IMR-90 (cell line): ENCODE data around the gene ASB5. TPM values are rescaled to one million over a fixed set of nuclear protein-coding genes. Genes with fewer than 3 reads are reported as not detected.

Source experiments
- CTCF ChIP-seq: conservative IDR thresholded peaks from 2 replicates; pipeline ENCODE4 v1.5.1; 2012; ENCODE audit warnings: mild to moderate bottlenecking, low read depth, low read length, improper control_type of control experiment
- MXI1 ChIP-seq: IDR thresholded peaks from 2 replicates; pipeline ENCODE4 v1.6.1; 2012; ENCODE audit warnings: low read depth, mild to moderate bottlenecking, low read length, moderate library complexity, borderline replicate concordance
- RAD21 ChIP-seq: IDR thresholded peaks from 2 replicates; pipeline ENCODE4 v1.6.1; 2012; ENCODE audit warnings: low read length, improper control_type of control experiment
- RCOR1 ChIP-seq: IDR thresholded peaks from 2 replicates; pipeline ENCODE4 v1.6.1; 2012; ENCODE audit warnings: mild to moderate bottlenecking, low read length, improper control_type of control experiment; ENCODE audit not compliant: insufficient replicate concordance
- RFX5 ChIP-seq: IDR thresholded peaks from 2 replicates; pipeline ENCODE4 v1.8.0; 2012; ENCODE audit warnings: low read depth, mild to moderate bottlenecking, low read length, moderate library complexity
- polyA plus RNA-seq, 3 experiments: library from polyadenylated mRNA; depleted of rRNA; stranded (reverse); fragments of >200 nt; gene quantifications; 2 replicates each; pipeline ENCODE4 v1.2.3, GENCODE V29; 2012; ENCODE audit warnings: low replicate concordance in 1 of 3
- total RNA-seq: library from RNA; depleted of rRNA; stranded (reverse); fragments of >200 nt; gene quantifications from 2 replicates; pipeline ENCODE4 v1.2.3, GENCODE V29; 2012

The ASB5 gene
- total and polyA plus RNA-seq, 2 of the 4 experiments (the other 2 are of a cell fraction), result 0.18 to 0.21 TPM

GRCh38 chr4:176303938-176304337 lies 34.9 kb upstream of the ASB5 start (continued):
- no peak for TF ChIP-seq CTCF
- no peak for TF ChIP-seq RFX5
- no peak for TF ChIP-seq MXI1
- no peak for TF ChIP-seq RCOR1
- no peak for TF ChIP-seq RAD21
